ENCODE data around the gene EDIL3.
"Not testable (repeated sequence)": the region's sequence is repeated elsewhere in the genome, so short reads cannot be mapped to it uniquely, and the experiment has no call there.

The EDIL3 gene

DNA sequence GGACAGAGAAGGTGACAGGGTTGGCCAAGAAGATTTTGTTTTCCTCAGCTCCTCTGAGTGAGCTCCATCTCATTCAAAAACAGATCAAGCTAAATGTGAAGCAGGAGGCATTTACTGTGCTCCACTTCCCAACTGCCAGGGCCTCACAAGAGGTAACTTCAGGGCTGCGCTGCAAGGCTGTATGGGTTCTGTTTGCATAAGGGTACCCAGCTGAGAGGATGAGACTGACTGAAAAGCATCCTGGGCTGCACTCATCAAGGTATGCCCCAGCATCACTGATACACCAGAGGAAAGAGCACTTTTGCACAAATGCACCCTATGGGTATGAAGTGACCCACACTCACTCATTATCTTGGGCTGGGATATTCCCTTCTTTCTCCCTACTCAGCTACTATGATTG is 347.8 kb downstream of the EDIL3 start:
- DNase-seq: no peak

- DNase-seq: no peak
Observed at GRCh38 chr5:84032324-84032723, 352.4 kb downstream of the EDIL3 start.

- no peak for DNase-seq
Observed at GRCh38 chr5:84028093-84028492, 356.6 kb downstream of the EDIL3 start.

DNA sequence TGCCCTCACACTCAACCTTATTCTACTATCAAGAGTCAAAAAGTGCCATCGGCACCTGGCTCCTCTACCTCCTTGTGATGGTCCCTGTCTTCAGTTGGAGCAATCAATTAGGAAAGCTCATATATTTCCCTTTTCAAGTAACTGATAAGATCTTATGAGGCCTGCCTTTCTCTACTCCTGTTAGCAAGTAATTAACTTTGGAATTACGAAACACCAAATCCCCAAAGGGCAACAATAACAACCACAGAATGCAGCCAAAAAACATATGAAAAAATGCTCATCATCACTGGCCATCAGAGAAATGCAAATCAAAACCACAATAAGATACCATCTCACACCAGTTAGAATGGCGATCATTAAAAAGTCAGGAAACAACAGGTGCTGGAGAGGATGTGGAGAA is 366.2 kb downstream of the EDIL3 start:
- DNase-seq: not testable (repeated sequence)

- no peak for DNase-seq
Observed at GRCh38 chr5:84017523-84018172, 367.0 kb downstream of the EDIL3 start.

DNA sequence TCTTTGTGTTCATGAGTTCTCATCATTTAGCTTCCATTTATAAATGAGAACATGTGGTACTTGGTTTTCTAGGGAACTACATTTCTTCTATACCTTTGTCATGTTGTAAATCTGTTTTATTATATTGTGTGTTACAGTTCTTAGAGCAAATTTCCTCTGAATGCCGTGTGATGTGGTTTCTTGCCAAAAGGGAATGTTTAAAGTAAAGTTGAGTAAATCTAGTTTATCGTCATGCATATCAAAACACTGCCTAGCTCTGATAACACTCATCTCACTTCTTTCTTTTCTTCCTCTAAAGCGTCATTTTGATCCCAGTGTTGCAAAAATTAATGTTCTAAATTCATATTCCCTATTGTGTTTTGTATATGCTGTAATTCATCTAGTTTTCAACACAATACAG is 368.6 kb downstream of the EDIL3 start:
- DNase-seq: no peak

DNA sequence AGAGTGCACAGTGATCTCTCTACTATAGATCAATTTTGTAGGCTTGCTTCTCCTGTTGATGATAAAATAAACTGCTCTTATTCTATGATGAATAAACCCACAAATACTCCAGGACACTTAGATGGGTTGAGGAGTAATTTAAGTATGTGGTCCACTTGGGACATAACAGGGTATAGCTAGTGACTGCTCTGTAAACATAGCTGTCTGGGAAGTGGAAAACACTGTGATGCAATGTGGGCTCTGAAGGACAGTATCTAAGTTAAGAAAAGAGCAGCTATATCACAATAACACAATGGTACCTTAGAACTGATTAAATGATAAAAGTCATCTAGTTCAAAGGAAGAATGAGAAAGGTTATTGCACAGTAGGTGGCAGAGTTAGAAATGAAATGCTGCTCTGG is 369.7 kb downstream of the EDIL3 start:
- DNase-seq: no peak

- no peak for DNase-seq
Observed at GRCh38 chr5:83993803-83994202, 390.9 kb downstream of the EDIL3 start.

- DNase-seq: no peak
Observed at GRCh38 chr5:83991566-83992224, 393.0 kb downstream of the EDIL3 start.

DNA sequence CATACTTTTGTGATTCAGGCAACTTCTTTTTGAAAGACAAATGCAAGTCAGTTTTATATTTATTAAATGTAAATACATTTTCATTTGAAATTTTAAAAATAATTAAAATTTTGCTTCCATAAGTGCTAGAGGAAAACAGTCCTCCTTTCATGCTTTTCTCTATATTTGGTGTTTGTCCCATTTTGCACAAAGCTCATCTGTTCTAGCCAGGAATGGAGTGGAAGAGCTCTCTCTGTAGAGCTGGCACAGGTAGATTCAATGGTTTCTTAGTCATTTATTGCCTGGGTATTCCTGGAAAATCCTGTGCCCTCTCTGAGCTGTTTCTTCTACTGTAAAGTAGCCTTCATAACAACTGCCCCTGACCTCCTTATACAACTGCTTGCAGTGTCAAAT is 396.4 kb downstream of the EDIL3 start:
- DNase-seq: no peak

DNA sequence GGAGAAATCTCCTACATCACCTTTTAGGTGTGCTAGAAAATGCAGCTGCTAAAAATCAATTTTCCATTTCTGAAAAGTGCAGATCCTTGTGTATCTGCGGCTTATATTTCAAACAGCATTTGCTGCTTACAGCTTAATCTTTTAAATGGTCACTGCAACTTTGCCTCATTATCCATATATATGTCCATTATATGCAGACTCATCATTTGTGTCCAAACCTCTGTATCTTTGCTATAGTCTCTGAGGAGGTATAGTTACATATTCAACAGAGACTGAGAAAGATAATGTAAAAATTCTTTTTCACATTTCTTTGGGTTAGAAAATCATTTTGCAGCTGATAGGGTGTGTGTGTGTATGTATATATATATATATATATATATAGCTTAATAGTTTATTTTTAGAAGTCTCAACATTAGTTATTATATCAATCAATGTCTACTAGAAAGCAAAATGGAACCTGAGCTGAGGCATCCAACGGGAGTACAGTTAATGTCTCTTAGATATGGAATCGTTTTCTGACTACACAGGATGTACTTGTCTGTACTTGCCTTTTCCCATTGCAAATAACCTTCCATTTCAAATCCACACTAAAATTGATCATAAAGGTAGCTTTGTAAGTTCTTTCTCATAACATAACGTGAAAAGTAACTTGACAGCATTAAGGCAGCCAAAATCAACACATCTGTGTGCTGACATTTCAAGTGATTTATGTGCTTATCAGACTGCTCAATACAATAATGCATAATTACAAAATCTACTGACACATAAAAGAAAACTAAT is 397.0 kb downstream of the EDIL3 start:
- DNase-seq: no peak

DNA sequence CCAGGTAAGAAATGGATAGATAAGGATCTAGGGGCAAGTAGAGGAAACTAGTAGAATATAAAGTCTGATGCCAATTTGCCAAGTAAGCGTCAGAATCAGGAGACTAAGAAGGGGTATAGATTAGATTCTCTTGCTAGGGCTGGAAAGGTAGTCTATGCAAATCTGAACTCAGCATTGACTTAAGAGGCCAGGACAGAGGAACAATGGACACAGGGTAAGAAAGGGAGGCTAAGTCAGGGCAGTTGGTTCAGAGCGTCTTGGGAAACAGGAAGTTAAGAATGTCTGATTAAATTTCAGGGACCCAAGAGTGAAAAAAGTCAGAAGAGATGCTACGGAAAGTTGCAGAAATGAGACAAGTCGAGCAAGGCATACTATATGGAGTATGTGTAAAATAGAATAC is 400.8 kb downstream of the EDIL3 start:
- DNase-seq: no peak

DNA sequence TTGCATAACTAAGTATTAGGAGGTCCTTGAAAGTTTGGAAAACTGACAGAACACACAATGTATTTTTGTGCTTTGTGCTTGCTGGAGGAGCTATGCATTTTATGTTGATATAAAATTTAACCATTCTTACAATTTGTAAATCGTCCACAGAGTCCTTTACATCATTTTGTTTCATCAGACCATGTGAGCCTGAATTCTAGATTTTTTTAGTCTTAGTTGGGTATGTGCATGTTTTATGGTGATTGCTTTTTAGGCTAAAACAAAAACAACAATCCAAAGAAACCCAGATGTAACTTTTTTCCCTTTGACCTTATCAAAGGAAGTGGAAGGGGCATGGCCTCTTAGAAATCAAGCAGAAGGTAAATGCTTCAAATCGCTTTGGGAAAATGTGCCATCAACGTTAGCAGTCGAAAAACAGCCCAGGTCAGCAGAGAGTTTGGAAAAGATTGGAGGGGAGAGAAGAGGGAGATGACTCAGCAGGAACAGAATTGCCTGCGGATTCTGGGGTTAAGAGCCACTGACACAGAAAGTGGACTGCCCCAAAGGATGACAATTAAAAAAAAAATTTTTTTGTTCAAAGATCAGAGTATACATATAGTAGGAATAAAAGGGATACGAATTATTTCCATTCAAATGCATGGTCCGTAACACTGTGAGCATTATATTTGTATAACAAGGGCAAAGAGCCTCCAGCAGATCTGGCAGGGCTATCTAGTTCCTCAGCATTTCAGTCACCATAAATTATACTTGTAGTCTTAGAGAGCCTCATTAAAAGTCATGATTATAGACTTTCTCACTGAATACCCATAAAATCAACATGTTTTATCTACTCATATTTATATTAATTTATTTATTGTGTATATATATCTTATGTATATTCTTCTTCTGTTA is 410.5 kb downstream of the EDIL3 start:
- DNase-seq: no peak

DNA sequence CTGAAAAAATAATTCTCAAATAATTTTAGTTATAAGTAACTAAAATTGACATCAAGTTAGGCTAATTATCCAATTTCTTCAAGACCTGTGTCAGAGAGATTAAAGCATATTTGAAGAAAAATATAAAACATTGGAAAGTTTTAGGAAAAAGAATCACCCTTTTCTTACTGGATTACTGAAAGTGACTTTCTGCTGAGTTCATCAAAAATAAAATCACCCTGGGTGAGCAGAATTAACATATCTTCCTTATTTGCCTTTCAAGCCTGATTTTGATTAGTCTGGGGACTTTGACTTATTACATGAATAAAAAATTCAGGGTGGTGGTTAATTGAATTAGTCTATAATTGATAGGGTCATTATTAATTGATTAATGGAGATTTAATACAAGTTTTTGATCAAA is 411.8 kb downstream of the EDIL3 start:
- no peak for DNase-seq

GRCh38 chr5:83972236-83972635 is 412.4 kb downstream of the EDIL3 start:
- no peak for DNase-seq

GRCh38 chr5:83967417-83967816 is 417.3 kb downstream of the EDIL3 start:
- no peak for DNase-seq

- no peak for DNase-seq
Observed at GRCh38 chr5:83965441-83965840, 419.2 kb downstream of the EDIL3 start.

- no peak for DNase-seq
Observed at GRCh38 chr5:83964271-83964670, 420.4 kb downstream of the EDIL3 start.

DNA sequence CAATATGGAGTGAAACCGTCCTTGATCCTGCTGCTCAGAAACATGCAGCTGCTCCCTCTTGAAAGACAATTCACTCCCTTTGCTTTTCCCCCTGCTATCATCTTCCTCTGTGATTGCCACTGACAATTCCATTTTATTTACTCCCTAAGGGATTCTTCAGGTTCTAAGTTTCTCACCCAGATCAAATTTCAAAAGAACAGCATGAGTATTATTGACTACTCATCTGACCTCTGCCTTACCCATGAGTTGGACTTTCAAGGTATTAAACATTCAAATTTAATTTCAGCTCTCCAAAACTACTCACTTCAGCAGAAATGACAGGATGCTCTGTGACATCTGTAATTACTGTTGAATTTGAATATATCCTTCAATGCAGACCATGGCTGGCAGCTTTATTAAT is 427.5 kb downstream of the EDIL3 start:
- no peak for DNase-seq

GRCh38 chr5:83956386-83956785 is 428.3 kb downstream of the EDIL3 start:
- DNase-seq: no peak

GRCh38 chr5:83955916-83956315 is 428.8 kb downstream of the EDIL3 start:
- DNase-seq: no peak

- no peak for DNase-seq
Observed at GRCh38 chr5:83947763-83948162, 436.9 kb downstream of the EDIL3 start.

DNA sequence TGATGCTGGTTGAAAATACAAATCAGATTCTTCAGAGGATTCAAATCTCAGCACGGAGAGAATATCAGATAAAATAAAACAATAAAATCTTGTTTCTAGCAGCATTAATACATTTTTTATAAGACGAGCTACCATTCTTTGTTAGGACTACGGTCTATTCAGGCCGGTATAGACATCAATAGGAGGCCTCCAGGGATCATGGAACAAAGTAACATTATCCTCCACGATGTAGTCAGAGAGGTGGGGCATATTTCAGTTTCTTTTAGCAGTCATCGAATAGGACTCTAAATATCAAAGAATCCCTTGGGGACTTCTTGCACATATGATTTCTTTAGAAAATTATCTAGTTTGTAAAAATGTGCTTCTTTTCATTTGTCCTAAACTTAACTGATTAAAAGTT is 438.2 kb downstream of the EDIL3 start:
- no peak for DNase-seq
